Activated CD4-positive, CD25-positive, alpha-beta regulatory T cell treated with anti-CD3 and anti-CD28 coated beads, Interleukin-2, amount 50 U/mL, for 72 hours (primary cell): ENCODE results near the gene DGKZ.

ENCODE experiments used
- DNase-seq: peaks from one replicate; pipeline ENCODE4 v3.0.0; 2021

The DGKZ gene

GRCh38 chr11:46397526-46397925 lies 50.3 kb downstream of the DGKZ start:
- DNase-seq: no peak

- DNase-seq: no peak
Measured at GRCh38 chr11:46402957-46403902, 56.0 kb downstream of the DGKZ start.

GRCh38 chr11:46404476-46405017 lies 57.3 kb downstream of the DGKZ start:
- DNase-seq: no peak

- no peak for DNase-seq
Measured at GRCh38 chr11:46407635-46408034, 60.4 kb downstream of the DGKZ start.

- no peak for DNase-seq
Measured at GRCh38 chr11:46408407-46408986, 61.2 kb downstream of the DGKZ start.

GRCh38 chr11:46410021-46410420 lies 62.8 kb downstream of the DGKZ start:
- no peak for DNase-seq

- no peak for DNase-seq
Measured at GRCh38 chr11:46413760-46414465, 66.7 kb downstream of the DGKZ start.

GRCh38 chr11:46414466-46414796 lies 67.2 kb downstream of the DGKZ start:
- DNase-seq: no peak

- DNase-seq: no peak
Measured at GRCh38 chr11:46414879-46415278, 67.6 kb downstream of the DGKZ start.

GRCh38 chr11:46417711-46418110 lies 70.4 kb downstream of the DGKZ start:
- DNase-seq: no peak

GRCh38 chr11:46418751-46419150 lies 71.5 kb downstream of the DGKZ start:
- DNase-seq: no peak

- DNase-seq: no peak
Measured at GRCh38 chr11:46420513-46420912, 73.2 kb downstream of the DGKZ start.

GRCh38 chr11:46421257-46421880 lies 74.1 kb downstream of the DGKZ start:
- no peak for DNase-seq

- no peak for DNase-seq
Measured at GRCh38 chr11:46422588-46422987, 75.3 kb downstream of the DGKZ start.

- DNase-seq: no peak
Measured at GRCh38 chr11:46426233-46426991, 79.1 kb downstream of the DGKZ start.

- DNase-seq: no peak
Measured at GRCh38 chr11:46427364-46427763, 80.1 kb downstream of the DGKZ start.

- no peak for DNase-seq
Measured at GRCh38 chr11:46429717-46430116, 82.5 kb downstream of the DGKZ start.
